Hepatocyte (in vitro differentiated cells): ENCODE measurements around the gene NCMAP. TPM values are rescaled to one million over a fixed set of nuclear protein-coding genes. Genes with fewer than 3 reads are reported as not detected.
"Not testable (repeated sequence)": the region's sequence is repeated elsewhere in the genome, so short reads cannot be mapped to it uniquely, and the experiment has no call there.

Source experiments
- DNase-seq: peaks from one replicate; pipeline ENCODE4 v3.0.0-alpha.2; 2016; ENCODE audit warnings: low spot score
- H2AFZ ChIP-seq: fragments of 200-600 bp; sonication (generic); 2 replicates; pipeline ENCODE4 v1.6.0; 2016; ENCODE audit warnings: antibody characterized with exemption, mild to moderate bottlenecking
- H3K27ac ChIP-seq: fragments of 200-600 bp; sonication (generic); 2 replicates; pipeline ENCODE4 v1.5.1; 2016; ENCODE audit warnings: mild to moderate bottlenecking
- H3K27me3 ChIP-seq: fragments of 200-600 bp; sonication (generic); 2 replicates; pipeline ENCODE4 v1.6.1; 2016
- H3K36me3 ChIP-seq: fragments of 200-600 bp; sonication (generic); replicated peaks from 2 replicates; pipeline ENCODE4 v1.5.1; 2016; ENCODE audit warnings: low read depth; ENCODE audit not compliant: insufficient read depth
- H3K4me1 ChIP-seq: fragments of 200-600 bp; sonication (generic); 2 replicates; pipeline ENCODE4 v1.5.1; 2016; ENCODE audit warnings: mild to moderate bottlenecking, moderate library complexity; ENCODE audit not compliant: insufficient read depth
- H3K4me2 ChIP-seq: fragments of 200-600 bp; sonication (generic); 2 replicates; pipeline ENCODE4 v1.6.0; 2016
- H3K4me3 ChIP-seq: fragments of 200-600 bp; sonication (generic); 2 replicates; pipeline ENCODE4 v1.5.1; 2016; ENCODE audit warnings: mild to moderate bottlenecking
- H3K79me2 ChIP-seq: fragments of 200-600 bp; sonication (generic); 2 replicates; pipeline ENCODE4 v1.6.0; 2017; ENCODE audit warnings: mild to moderate bottlenecking
- H3K9me2 ChIP-seq: fragments of 200-600 bp; sonication (generic); replicated peaks from 2 replicates; pipeline ENCODE4 v1.6.0; 2017; ENCODE audit warnings: mild to moderate bottlenecking; ENCODE audit not compliant: insufficient read depth
- H3K9me3 ChIP-seq: fragments of 200-600 bp; sonication (generic); 2 replicates; pipeline ENCODE4 v1.5.1; 2016; ENCODE audit warnings: low read depth, mild to moderate bottlenecking
- H4K20me1 ChIP-seq: fragments of 200-600 bp; sonication (generic); 2 replicates; pipeline ENCODE4 v1.6.0; 2016; ENCODE audit warnings: mild to moderate bottlenecking; ENCODE audit not compliant: insufficient read depth, poor library complexity, severe bottlenecking
- CTCF ChIP-seq: fragments of 200-600 bp; sonication (generic); IDR thresholded peaks from 2 replicates; pipeline ENCODE4 v1.5.1; 2016; ENCODE audit warnings: antibody characterized with exemption, mild to moderate bottlenecking; ENCODE audit not compliant: poor library complexity
- EZH2 ChIP-seq: fragments of 200-600 bp; sonication (generic); IDR thresholded peaks from 2 replicates; pipeline ENCODE4 v1.6.1; 2016; ENCODE audit warnings: antibody characterized with exemption, mild to moderate bottlenecking, borderline replicate concordance
- EZH2phosphoT487 ChIP-seq: fragments of 200-600 bp; sonication (generic); IDR thresholded peaks from one replicate; pipeline ENCODE4 v1.6.1; 2018; ENCODE audit warnings: antibody characterized with exemption, mild to moderate bottlenecking, low read depth, moderate library complexity; ENCODE audit not compliant: unreplicated experiment, severe bottlenecking
- WGBS: methylation state at CpG from one replicate; pipeline ENCODE4 v1.1.6; 2016; ENCODE audit warnings: low lambda C conversion rate; ENCODE audit errors: missing lambda C conversion rate; 5-methylcytosine and 5-hydroxymethylcytosine counted together
- polyA plus RNA-seq: library from polyadenylated mRNA; unstranded; fragments of >200 nt; fragmentation: Nextera tagmentation; extraction: Ambion mirVana; gene quantifications from 2 replicates; pipeline ENCODE4 v1.2.1, GENCODE V29; 2016
- total RNA-seq: library from RNA; depleted of rRNA; stranded (reverse); fragments of >200 nt; gene quantifications from 2 replicates; pipeline ENCODE4 v1.2.3, GENCODE V29; 2014

NCMAP gene
- total and polyA plus RNA-seq, 2 experiments from 2014 or later, result 3.5 to 6.3 TPM

GRCh38 chr1:24516506-24516905, 39.4 kb upstream of the NCMAP start:
- 89% methylated on average over 12 of the region's 12 CpGs for WGBS
- Histone ChIP-seq H3K79me2 (no peaks in the 10 kb centered on the region), H3K4me2 (no peak overlapping the region), H4K20me1 (no peaks in the 10 kb centered on the region), H3K27ac (no peak overlapping the region), H3K36me3 (no peaks in the 10 kb centered on the region), H3K4me1 (no peaks in the 10 kb centered on the region), H2AFZ (no peak overlapping the region), H3K9me3 (no peaks in the 10 kb centered on the region), H3K9me2 (no peaks in the 10 kb centered on the region), H3K4me3 (no peak overlapping the region), H3K27me3 (no peaks in the 10 kb centered on the region)
- no peak for DNase-seq
- TF ChIP-seq CTCF, result no peak
- no peak for TF ChIP-seq EZH2
- TF ChIP-seq EZH2phosphoT487, result no peak

GRCh38 chr1:24517898-24518297, 38.0 kb upstream of the NCMAP start:
- no peaks in the 10 kb centered on the region for H3K9me2 ChIP-seq
- DNase-seq, result no peak
- H3K27me3 ChIP-seq, result no peaks in the 10 kb centered on the region
- no peak overlapping the region for H2AFZ ChIP-seq
- H3K36me3 ChIP-seq, result no peaks in the 10 kb centered on the region
- H4K20me1 ChIP-seq, result no peaks in the 10 kb centered on the region
- no peaks in the 10 kb centered on the region for H3K79me2 ChIP-seq
- no peak overlapping the region for H3K27ac ChIP-seq
- H3K9me3 ChIP-seq, result no peaks in the 10 kb centered on the region
- no peak overlapping the region for H3K4me2 ChIP-seq
- TF ChIP-seq EZH2phosphoT487, result no peak
- no peak for TF ChIP-seq EZH2
- TF ChIP-seq CTCF, result no peak
- H3K4me3 ChIP-seq, result no peak overlapping the region
- 93% methylated on average over 4 of the region's 4 CpGs for WGBS
- H3K4me1 ChIP-seq, result no peaks in the 10 kb centered on the region

GRCh38 chr1:24520282-24520681, 35.6 kb upstream of the NCMAP start:
- H2AFZ ChIP-seq, H3K4me3 ChIP-seq: not testable (repeated sequence)

GRCh38 chr1:24525606-24526005, 30.3 kb upstream of the NCMAP start:
- no peak for TF ChIP-seq EZH2phosphoT487
- TF ChIP-seq EZH2, result no peak
- no peak for TF ChIP-seq CTCF
- no peak overlapping the region for H3K27ac ChIP-seq

More at GRCh38 chr1:24520282-24520681, 35.6 kb upstream of the NCMAP start:
- H3K9me3 ChIP-seq, H3K27me3 ChIP-seq, H3K9me2 ChIP-seq, H3K27ac ChIP-seq, H3K36me3 ChIP-seq, DNase-seq, H3K4me2 ChIP-seq, H4K20me1 ChIP-seq, H3K4me1 ChIP-seq, H3K79me2 ChIP-seq: not testable (repeated sequence)
- WGBS, result 95% methylated on average over 5 of the region's 5 CpGs

More at GRCh38 chr1:24525606-24526005, 30.3 kb upstream of the NCMAP start:
- H3K79me2 ChIP-seq, result no peaks in the 10 kb centered on the region
- no peak overlapping the region for H2AFZ ChIP-seq
- H4K20me1 ChIP-seq, result no peaks in the 10 kb centered on the region
- no peaks in the 10 kb centered on the region for H3K9me2 ChIP-seq
- no peak overlapping the region for H3K4me2 ChIP-seq
- H3K4me1 ChIP-seq, result no peaks in the 10 kb centered on the region
- DNase-seq, result no peak
- no peaks in the 10 kb centered on the region for H3K27me3 ChIP-seq
- H3K36me3 ChIP-seq, result no peaks in the 10 kb centered on the region
- 53% methylated on average over 6 of the region's 6 CpGs for WGBS
- no peaks in the 10 kb centered on the region for H3K9me3 ChIP-seq
- H3K4me3 ChIP-seq, result no peak overlapping the region
